ENCODE results near the gene EIF2B4. TPM values are rescaled to one million over a fixed set of nuclear protein-coding genes. Genes with fewer than 3 reads are reported as not detected.
"Not testable (repeated sequence)": the region's sequence is repeated elsewhere in the genome, so short reads cannot be mapped to it uniquely, and the experiment has no call there.

The EIF2B4 gene
- total RNA-seq, 2 donors from 2014 or later: 34.5 to 35.4 TPM

DNA sequence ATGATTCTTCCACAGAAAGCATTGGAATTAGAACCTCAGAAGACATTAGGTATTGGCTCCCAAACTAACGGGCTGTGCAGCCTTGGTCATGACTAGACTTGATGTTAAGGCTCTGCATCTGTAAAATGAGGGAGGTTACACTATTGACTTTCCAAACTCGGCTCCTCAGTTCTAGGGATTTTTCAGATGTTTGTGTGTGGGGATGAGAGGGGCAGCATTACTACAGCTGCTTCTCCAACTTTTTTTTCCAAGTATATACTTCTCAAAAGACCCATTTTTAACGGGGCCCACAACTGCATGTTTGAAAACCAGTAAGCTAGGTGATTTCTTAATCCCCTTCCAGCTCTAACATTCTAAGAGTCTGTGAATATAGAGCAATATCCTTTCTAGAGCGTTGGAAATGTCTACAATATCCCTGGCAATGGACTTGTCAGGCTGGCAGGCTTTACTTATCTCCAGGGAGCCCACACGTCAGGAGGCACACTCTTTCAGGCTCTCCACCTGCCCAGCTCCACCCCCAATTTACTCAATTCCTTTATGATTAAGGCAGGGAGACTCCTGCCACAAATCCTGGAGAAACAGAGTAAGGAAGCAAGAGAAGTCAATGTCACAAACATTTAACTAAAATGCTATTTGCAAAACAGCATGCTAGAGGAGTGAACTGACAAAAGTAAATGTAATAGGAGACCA, 46.4 kb downstream of the EIF2B4 start:
- Histone ChIP-seq H3K9me3 (no peaks in the 10 kb centered on the region), H3K27ac (peak overlapping the region; percentile 86), H3K4me1 (peaks cover 14% of the 10 kb centered on the region), H3K9ac (ENCODE audit: low read depth in 2 of 2, low read length in 2 of 2) (peak overlapping the region; percentile 83 to 93), H3K4me3 (peak overlapping the region; percentile 78), H3K27me3 (no peaks in the 10 kb centered on the region), H3K36me3 (peaks cover 9% of the 10 kb centered on the region)
- DNase-seq: no peak
- intact Hi-C loops (cut with DNase I): no loop called here
- TF ChIP-seq, protein P1, sequence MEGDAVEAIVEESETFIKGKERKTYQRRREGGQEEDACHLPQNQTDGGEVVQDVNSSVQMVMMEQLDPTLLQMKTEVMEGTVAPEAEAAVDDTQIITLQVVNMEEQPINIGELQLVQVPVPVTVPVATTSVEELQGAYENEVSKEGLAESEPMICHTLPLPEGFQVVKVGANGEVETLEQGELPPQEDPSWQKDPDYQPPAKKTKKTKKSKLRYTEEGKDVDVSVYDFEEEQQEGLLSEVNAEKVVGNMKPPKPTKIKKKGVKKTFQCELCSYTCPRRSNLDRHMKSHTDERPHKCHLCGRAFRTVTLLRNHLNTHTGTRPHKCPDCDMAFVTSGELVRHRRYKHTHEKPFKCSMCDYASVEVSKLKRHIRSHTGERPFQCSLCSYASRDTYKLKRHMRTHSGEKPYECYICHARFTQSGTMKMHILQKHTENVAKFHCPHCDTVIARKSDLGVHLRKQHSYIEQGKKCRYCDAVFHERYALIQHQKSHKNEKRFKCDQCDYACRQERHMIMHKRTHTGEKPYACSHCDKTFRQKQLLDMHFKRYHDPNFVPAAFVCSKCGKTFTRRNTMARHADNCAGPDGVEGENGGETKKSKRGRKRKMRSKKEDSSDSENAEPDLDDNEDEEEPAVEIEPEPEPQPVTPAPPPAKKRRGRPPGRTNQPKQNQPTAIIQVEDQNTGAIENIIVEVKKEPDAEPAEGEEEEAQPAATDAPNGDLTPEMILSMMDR (IDR thresholded peaks at IDR 0.05): no peak

GRCh38 chr2:27322766-27323595, 47.2 kb downstream of the EIF2B4 start, which contains the start of gene MPV17:
Gene MPV17, minus strand, starts transcription at chr2:27323097. Its CDS starts 580 bp downstream, at chr2:27322517.
- TF ChIP-seq, protein P1 (IDR thresholded peaks at IDR 0.05): no peak
- peaks cover 14% of the 10 kb centered on the region for H3K4me1 ChIP-seq
- peak within 1 kb of the TSS; percentile 86 for H3K27ac ChIP-seq
- H3K9ac ChIP-seq (ENCODE audit: low read depth in 2 of 2, low read length in 2 of 2): peak within 1 kb of the TSS; percentile 83 to 93
- H3K9me3 ChIP-seq: no peaks in the 10 kb centered on the region
- peak; percentile 95 for DNase-seq
- H3K4me3 ChIP-seq: peak within 1 kb of the TSS; percentile 78
- H3K27me3 ChIP-seq: no peaks in the 10 kb centered on the region
- intact Hi-C loops (cut with DNase I): no loop called here
- H3K36me3 ChIP-seq: peaks cover 9% of the 10 kb centered on the region

- H3K4me1 ChIP-seq: peaks cover 14% of the 10 kb centered on the region
- intact Hi-C loops (cut with DNase I): no loop called here
- peak; percentile 21 for DNase-seq
- peaks cover 9% of the 10 kb centered on the region for H3K36me3 ChIP-seq
- H3K9me3 ChIP-seq: no peaks in the 10 kb centered on the region
- H3K4me3 ChIP-seq: peak overlapping the region; percentile 78
- H3K9ac ChIP-seq (ENCODE audit: low read depth in 2 of 2, low read length in 2 of 2): peak overlapping the region; percentile 67 to 93
- peak overlapping the region; percentile 86 for H3K27ac ChIP-seq
- H3K27me3 ChIP-seq: no peaks in the 10 kb centered on the region
- TF ChIP-seq, protein P1 (IDR thresholded peaks at IDR 0.05): no peak
Measured at GRCh38 chr2:27322301-27322765, 47.8 kb downstream of the EIF2B4 start.

DNA sequence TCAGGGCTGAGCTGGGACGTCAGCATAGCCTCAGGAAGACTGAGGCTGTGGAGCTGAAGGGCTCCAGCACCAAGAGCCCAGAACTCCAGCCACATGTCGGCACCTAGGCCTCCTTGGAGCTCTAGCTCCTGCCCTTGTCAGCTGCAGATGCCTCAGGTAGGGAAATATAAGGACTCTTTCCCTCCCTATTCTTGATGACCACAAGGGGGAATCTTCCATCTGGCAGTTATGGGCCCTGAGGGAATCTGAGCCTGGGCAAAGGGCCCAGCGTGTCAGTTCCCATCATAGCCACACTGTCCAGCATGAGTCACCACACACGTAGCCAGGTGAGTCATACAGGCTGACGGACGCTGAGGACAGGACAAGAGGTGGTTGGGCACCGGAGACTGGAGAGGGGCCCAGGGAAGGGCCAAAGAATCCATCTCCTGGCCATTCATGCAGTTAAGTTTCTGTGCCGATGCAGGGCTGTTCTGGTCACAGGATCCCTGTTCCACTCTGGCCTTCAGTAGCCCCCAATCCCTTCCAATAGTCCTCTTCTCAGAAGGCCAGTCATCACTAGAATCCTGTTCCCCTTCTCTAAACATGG, 49.1 kb downstream of the EIF2B4 start:
- peak; percentile 50 for DNase-seq
- TF ChIP-seq, protein P1 (IDR thresholded peaks at IDR 0.05): peak; percentile 19
- peaks cover 14% of the 10 kb centered on the region for H3K4me1 ChIP-seq
- intact Hi-C loops (cut with DNase I): no loop called here
- no peak overlapping the region for H3K27ac ChIP-seq
- no peaks in the 10 kb centered on the region for H3K9me3 ChIP-seq
- H3K4me3 ChIP-seq: no peak overlapping the region
- no peak overlapping the region for H3K9ac ChIP-seq (ENCODE audit: low read depth in 2 of 2, low read length in 2 of 2)
- H3K27me3 ChIP-seq: no peaks in the 10 kb centered on the region
- H3K36me3 ChIP-seq: no peaks in the 10 kb centered on the region

DNA sequence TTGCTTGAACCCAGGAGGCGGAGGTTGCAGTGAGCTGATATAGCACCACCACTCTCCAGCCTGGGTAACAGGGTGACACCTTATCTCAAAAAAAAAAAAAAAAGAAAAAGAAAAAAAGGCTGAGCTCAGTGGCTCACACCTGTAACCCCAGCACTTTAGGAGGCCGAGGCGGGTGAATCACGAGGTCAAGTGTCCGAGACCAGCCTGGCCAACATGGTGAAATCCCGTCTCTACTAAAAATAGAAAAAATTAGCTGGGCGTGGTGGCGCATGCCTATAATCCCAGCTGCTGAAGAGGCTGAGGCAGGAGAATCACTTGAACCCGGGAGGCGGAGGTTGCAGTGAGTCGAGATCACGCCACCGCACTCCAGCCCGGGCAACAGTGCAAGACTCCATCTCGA, 50.3 kb downstream of the EIF2B4 start:
- H3K4me3 ChIP-seq; H3K9ac ChIP-seq (ENCODE audit: low read depth in 2 of 2, low read length in 2 of 2); H3K27me3 ChIP-seq; H3K9me3 ChIP-seq; intact Hi-C loops (cut with DNase I); H3K36me3 ChIP-seq; H3K27ac ChIP-seq; DNase-seq: not testable (repeated sequence)
- peaks cover 14% of the 10 kb centered on the region for H3K4me1 ChIP-seq

All from colonic mucosa (tissue), 4 donors.